HG03103 (cell line): ENCODE data around the gene PNKP.

Experiments used
- ATAC-seq: cut with Tn5 transposase; IDR thresholded peaks from one replicate; pipeline ENCODE4 v1.9.1; 2021; ENCODE audit warnings: low read depth; ENCODE audit not compliant: unreplicated experiment

Gene PNKP

GRCh38 chr19:49866933-49867782 lies at the start of gene PNKP:
PNKP (minus strand) TSS chr19:49867576; CDS start chr19:49867204, 372 bp downstream.
- no peak for ATAC-seq

GRCh38 chr19:49915271-49915670 lies 47.9 kb upstream of the PNKP start:
- ATAC-seq = no peak

- ATAC-seq = no peak
Observed at GRCh38 chr19:49913720-49914119, 46.3 kb upstream of the PNKP start.

- ATAC-seq = no peak
Observed at GRCh38 chr19:49912965-49913685, 45.7 kb upstream of the PNKP start.

- no peak for ATAC-seq
Observed at GRCh38 chr19:49911381-49912145, 44.2 kb upstream of the PNKP start.

GRCh38 chr19:49910179-49910578 lies 42.8 kb upstream of the PNKP start:
- ATAC-seq = no peak

GRCh38 chr19:49908480-49909420 lies 41.4 kb upstream of the PNKP start:
- ATAC-seq = no peak

- no peak for ATAC-seq
Observed at GRCh38 chr19:49907745-49908446, 40.5 kb upstream of the PNKP start.

GRCh38 chr19:49906879-49907564 lies 39.6 kb upstream of the PNKP start:
- ATAC-seq = no peak

- ATAC-seq = no peak
Observed at GRCh38 chr19:49904136-49904535, 36.8 kb upstream of the PNKP start.

- ATAC-seq = no peak
Observed at GRCh38 chr19:49896863-49897621, 29.7 kb upstream of the PNKP start, which contains the start of gene IL4I1. IL4I1 (minus strand) TSS chr19:49896887; CDS start chr19:49896160, 727 bp downstream.

- ATAC-seq = no peak
Observed at GRCh38 chr19:49895566-49896297, 28.4 kb upstream of the PNKP start.

GRCh38 chr19:49894879-49895565 lies 27.6 kb upstream of the PNKP start:
- ATAC-seq = no peak

- ATAC-seq = no peak
Observed at GRCh38 chr19:49894011-49894664, 26.8 kb upstream of the PNKP start.

- no peak for ATAC-seq
Observed at GRCh38 chr19:49892716-49893115, 25.3 kb upstream of the PNKP start.

- no peak for ATAC-seq
Observed at GRCh38 chr19:49891393-49891792, 24.0 kb upstream of the PNKP start.
